ENCODE measurements around the gene ARHGAP26.

DNA sequence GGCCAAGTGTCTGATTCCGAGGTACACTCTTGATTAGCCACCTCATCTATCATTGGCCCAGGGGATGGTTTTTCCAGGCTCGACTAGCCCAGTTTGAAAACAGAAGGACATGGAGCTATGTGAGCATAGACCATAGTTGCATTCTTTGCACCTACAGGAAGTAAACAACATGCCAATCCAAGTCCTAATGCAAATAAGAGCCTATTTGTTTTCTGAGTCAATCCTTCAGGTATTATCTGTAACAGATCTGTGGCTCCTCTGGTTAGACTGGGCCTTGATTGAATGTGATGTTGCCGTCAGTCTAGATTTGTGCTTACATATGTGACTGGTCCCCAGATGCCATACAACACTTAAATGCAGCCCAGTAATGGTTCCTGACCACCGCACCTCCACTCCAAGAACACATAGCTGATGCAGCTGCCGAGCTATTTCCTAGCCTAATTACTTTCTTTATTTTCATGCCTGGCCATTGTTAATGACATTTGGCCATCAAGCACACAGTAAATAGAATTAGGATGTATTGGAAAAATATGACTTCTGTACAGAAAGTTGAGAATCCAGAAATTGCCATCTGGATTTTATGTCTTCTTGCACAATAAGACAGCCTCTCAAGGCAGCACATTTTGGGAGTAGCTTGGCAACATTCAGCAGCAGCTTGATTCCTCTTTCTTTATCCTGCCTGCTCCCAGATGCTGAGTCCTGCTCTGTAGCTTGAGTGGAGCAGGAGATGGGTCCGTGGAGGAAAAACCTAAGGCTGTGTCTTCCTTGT is 29.5 kb upstream of the ARHGAP26 start:
- TF ChIP-seq CTCF (IDR thresholded peaks at IDR 0.05; ENCODE audit: low read length) (no peak), EZH2 (IDR thresholded peaks at IDR 0.05; ENCODE audit: borderline replicate concordance, low read length) (no peak)
